DMS53 treated with DMSO at 0.1 percent for 48 hours (cell line): ENCODE results near the gene ALB.

Experiments
- DNase-seq: peaks from one replicate; lab custom pipeline; 2025; ENCODE audit not compliant: unreplicated experiment; lab: John Stamatoyannopoulos, UW

Gene ALB

GRCh38 chr4:73429826-73430587, 25.9 kb downstream of the ALB start:
- no peak for DNase-seq

DNA sequence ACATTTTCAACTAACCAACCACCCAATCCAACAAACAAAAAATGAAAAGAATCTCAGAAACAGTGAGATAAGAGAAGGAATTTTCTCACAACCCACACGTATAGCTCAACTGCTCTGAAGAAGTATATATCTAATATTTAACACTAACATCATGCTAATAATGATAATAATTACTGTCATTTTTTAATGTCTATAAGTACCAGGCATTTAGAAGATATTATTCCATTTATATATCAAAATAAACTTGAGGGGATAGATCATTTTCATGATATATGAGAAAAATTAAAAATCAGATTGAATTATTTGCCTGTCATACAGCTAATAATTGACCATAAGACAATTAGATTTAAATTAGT, 27.7 kb downstream of the ALB start:
- DNase-seq, result no peak

GRCh38 chr4:73432169-73433000, 28.3 kb downstream of the ALB start:
- no peak for DNase-seq

DNA sequence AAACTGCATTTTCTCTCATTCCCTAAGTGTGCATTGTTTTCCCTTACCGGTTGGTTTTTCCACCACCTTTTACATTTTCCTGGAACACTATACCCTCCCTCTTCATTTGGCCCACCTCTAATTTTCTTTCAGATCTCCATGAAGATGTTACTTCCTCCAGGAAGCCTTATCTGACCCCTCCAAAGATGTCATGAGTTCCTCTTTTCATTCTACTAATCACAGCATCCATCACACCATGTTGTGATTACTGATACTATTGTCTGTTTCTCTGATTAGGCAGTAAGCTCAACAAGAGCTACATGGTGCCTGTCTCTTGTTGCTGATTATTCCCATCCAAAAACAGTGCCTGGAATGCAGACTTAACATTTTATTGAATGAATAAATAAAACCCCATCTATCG, 29.1 kb downstream of the ALB start:
- no peak for DNase-seq

DNA sequence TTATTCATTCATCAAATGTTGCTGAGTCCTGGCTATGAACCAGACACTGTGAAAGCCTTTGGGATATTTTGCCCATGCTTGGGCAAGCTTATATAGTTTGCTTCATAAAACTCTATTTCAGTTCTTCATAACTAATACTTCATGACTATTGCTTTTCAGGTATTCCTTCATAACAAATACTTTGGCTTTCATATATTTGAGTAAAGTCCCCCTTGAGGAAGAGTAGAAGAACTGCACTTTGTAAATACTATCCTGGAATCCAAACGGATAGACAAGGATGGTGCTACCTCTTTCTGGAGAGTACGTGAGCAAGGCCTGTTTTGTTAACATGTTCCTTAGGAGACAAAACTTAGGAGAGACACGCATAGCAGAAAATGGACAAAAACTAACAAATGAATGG, 30.2 kb downstream of the ALB start:
- peak; percentile 12 for DNase-seq

- DNase-seq, result no peak
Measured at GRCh38 chr4:73435984-73436383, 31.9 kb downstream of the ALB start, which contains the start of gene AFP. TSS of gene AFP (plus strand) at chr4:73436221. CDS start at chr4:73436263, 42 bp downstream.

DNA sequence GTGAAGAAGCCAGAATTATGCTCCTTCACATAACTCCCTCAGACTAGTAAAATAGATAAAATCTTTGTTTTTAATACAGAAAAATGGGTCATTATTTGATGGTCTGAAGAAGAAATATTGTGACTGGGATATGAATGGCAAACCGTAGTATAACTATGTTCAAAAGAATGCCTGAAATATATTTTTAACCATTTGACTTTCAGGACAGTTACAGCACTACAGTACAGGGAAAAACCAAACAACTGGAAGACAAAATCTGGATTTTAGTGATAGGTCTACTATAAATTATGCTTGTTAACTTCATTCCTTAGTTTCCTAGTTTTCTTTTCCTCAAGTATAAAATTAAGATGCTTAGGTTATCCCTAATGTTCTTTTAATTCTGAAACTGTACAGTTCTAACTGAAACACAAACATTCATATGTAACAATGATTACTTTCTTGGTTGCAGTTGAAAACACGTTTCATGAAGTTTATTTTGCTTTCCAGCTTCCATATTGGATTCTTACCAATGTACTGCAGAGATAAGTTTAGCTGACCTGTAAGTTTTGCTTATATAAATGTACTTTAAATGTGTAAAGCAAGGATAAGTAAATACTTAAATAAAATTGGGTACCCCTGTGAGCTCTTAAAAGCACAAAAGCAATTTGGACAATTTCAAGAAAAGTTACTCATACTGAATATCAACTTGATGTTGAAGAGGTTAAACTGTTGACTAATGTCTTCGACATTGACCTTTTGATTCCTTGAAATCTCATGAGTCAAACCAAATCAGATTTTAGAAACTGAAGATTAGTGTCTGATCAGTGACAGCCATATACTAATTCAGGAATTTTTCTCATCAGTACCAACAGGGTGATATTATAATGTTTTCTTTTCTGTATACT, 32.8 kb downstream of the ALB start:
- DNase-seq, result no peak

DNA sequence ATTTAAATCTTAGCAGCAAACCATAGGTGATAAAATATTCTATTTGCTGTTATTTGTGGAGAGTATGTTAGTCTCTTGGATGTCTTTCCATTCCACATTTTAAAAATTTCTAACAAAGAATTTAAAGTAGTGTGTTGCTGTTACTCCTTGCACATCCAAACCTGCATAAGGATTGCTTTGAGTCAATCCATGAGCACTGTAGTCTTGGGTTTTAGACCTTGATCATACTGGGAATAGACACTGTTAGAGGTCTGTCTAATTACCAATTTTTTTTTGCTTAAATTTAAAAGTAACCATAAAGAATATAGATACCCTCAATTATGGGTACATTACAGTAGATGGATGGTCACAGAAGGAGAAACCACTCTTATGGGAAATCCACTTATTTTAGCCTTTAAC, 33.5 kb downstream of the ALB start:
- DNase-seq, result no peak

- no peak for DNase-seq
Measured at GRCh38 chr4:73438048-73438447, 34.0 kb downstream of the ALB start.

GRCh38 chr4:73438582-73439215, 34.6 kb downstream of the ALB start:
- no peak for DNase-seq

DNA sequence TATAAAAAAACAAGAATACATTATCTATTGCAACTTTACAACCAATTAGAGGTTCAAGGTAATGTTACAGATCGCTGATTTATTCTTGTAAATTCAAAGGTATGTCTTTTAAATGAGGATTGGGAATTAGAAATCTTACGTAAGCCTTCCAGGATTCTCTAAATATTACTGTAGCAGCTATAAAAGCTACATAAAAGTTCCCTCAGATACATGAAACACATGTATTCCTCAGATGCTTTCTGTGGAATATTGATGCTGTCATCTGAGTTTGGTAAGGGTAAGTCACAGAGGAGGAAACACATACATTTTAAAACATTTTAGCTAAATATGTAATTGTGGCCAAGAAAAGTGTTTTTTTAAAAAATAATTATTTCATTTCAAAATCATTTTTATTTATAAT, 35.4 kb downstream of the ALB start:
- no peak for DNase-seq

DNA sequence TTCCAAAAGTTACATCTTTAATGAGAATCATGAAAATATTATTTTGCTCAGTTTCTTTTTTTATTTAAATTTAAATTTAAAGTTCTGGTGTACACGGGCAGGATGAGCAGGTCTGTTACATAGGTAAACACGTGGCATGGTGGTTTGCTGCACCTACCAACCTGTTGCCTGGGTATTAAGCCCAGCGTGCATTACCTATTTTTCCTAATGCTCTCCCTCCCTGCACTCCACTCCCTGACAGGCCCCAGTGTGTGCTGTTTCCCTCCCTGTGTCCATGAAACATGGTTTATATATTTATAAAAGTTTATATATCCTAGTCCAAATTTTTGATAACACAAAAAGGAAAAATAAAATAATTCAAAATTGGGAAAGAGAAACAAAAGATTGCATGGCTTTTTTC, 35.9 kb downstream of the ALB start:
- no peak for DNase-seq

DNA sequence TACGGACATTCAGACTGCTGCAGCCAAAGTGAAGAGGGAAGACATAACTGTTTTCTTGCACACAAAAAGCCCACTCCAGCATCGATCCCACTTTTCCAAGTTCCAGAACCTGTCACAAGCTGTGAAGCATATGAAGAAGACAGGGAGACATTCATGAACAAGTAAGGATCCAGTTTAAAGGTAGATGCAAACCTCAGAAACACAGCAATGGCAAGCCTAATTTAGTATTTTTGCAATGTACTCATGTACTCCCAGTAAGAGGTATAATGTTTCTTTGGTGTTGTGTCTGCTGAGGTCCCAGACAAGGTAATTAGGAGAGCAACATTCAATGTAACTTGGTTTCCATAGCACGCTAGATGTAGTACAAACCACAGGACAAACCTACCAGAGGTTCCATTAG, 36.6 kb downstream of the ALB start:
- no peak for DNase-seq

DNA sequence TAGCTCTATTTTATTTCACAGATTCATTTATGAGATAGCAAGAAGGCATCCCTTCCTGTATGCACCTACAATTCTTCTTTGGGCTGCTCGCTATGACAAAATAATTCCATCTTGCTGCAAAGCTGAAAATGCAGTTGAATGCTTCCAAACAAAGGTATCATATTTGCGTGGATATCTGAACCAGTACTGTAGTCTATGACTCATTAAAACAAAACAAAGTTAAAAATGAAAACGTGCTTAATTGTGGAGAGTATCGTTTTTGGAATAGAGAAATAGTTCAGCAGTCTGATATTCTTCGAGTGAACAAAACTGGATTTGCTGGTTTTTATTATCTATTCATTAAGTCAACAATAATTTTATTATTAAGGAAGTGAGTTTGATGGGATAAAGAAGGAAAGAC, 38.2 kb downstream of the ALB start:
- no peak for DNase-seq

GRCh38 chr4:73443224-73443623, 39.1 kb downstream of the ALB start:
- DNase-seq, result no peak

DNA sequence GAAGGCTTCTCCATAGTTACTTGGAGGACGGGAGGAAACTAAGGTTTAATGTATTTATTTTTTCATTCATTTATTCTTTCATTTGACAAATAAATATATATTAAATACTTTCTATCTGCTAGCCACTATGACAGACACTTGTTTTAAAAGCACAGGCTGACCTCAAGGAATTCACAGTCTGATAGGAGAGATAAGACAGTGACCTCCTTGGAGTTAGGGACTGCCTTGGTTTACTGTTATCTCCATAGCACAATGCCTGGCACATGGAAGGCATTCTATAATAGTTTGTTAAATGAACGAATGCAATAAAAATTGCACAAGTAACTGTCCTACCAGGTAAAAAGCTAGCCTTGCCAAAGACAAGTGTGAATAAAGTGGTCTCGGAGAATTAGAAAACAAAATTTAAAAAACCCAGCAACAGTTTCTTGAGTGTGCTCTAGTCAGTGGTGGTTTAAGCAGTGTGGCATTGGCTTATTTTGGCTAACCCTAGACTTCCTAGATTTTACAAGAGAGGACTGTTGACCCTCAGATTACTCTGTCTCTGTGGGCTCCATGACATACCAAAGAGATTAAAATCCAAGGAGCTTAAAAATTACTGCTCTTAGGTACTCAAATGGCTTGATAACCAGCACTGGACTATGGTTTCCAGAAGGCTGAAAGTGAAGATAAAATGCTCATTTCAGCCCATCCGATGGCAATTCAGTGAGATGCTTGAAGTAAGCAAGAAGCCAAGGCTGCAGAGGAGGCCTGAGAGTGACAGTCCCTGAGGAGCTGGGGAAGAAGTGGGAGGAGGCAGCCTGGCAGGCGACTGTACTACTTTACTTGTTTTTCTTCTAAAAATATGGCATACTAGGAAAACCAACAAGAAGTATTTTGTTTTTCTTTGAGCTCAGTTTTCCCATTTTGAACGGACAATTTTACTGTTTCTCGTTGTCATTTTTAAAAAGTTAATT, 41.6 kb downstream of the ALB start:
- no peak for DNase-seq

GRCh38 chr4:73446336-73446938, 42.4 kb downstream of the ALB start:
- peak; percentile 50 for DNase-seq

GRCh38 chr4:73447671-73448070, 43.6 kb downstream of the ALB start:
- DNase-seq, result no peak

- DNase-seq, result no peak
Measured at GRCh38 chr4:73448448-73449203, 44.5 kb downstream of the ALB start.
